Bronchial epithelial cell (primary cell): Measurements from ENCODE around the gene TBC1D4. TPM values are rescaled to one million over a fixed set of nuclear protein-coding genes. Genes with fewer than 3 reads are reported as not detected.

Source experiments
- DNase-seq: peaks from one replicate; pipeline ENCODE4 v3.0.0-alpha.2; 2010; ENCODE audit warnings: low read depth
- FAIRE-seq: peaks from 2 replicates; lab custom pipeline; 2011; peaks lifted over from hg19 to GRCh38; lab: Jason Lieb, UNC
- H3K27me3 ChIP-seq: 2 replicates; pipeline ENCODE4 v1.5.1; 2011; ENCODE audit warnings: low read length; ENCODE audit not compliant: control insufficient read depth, insufficient read depth
- H3K36me3 ChIP-seq: 2 replicates; pipeline ENCODE4 v1.5.1; 2011; ENCODE audit warnings: low read length; ENCODE audit not compliant: control insufficient read depth, insufficient read depth
- H3K4me3 ChIP-seq: 2 replicates; pipeline ENCODE4 v1.5.1; 2011; ENCODE audit warnings: mild to moderate bottlenecking, low read depth, low read length, control low read depth
- CTCF ChIP-seq: IDR thresholded peaks from 2 replicates; pipeline ENCODE4 v1.5.1; 2011; ENCODE audit warnings: mild to moderate bottlenecking, moderate library complexity, low read length, control low read depth, inconsistent platforms; ENCODE audit not compliant: insufficient read depth, severe bottlenecking
- total RNA-seq: library from RNA; depleted of rRNA; stranded (reverse); fragments of >200 nt; gene quantifications from 2 replicates; pipeline ENCODE4 v1.2.1, GENCODE V29; 2014

The TBC1D4 gene
- total RNA-seq, 1 donor from 2014 or later: 10.3 TPM

GRCh38 chr13:75485286-75486062 is 3.5 kb upstream of the TBC1D4 start:
- no peaks in the 10 kb centered on the region for H3K36me3 ChIP-seq
- H3K27me3 ChIP-seq: no peaks in the 10 kb centered on the region
- no peak for TF ChIP-seq CTCF
- no peak overlapping the region for H3K4me3 ChIP-seq
- DNase-seq (peak; percentile 40), FAIRE-seq (no peak)

- TF ChIP-seq CTCF: no peak
- FAIRE-seq (no peak), DNase-seq (no peak)
- H3K4me3 ChIP-seq: peak overlapping the region; percentile 65
- no peaks in the 10 kb centered on the region for H3K36me3 ChIP-seq
- H3K27me3 ChIP-seq: no peaks in the 10 kb centered on the region
Observed at GRCh38 chr13:75482820-75483079, 781 bp upstream of the TBC1D4 start.

GRCh38 chr13:75481176-75482069 is 546 bp downstream of the TBC1D4 start:
- DNase-seq (no peak), FAIRE-seq (no peak)
- no peaks in the 10 kb centered on the region for H3K36me3 ChIP-seq
- peak overlapping the region; percentile 65 for H3K4me3 ChIP-seq
- H3K27me3 ChIP-seq: no peaks in the 10 kb centered on the region
- TF ChIP-seq CTCF: no peak

- no peaks in the 10 kb centered on the region for H3K27me3 ChIP-seq
- no peak for TF ChIP-seq CTCF
- no peak for FAIRE-seq
- no peaks in the 10 kb centered on the region for H3K36me3 ChIP-seq
- H3K4me3 ChIP-seq: peak overlapping the region; percentile 65
- DNase-seq: peak; percentile 74
Observed at GRCh38 chr13:75480671-75481175, 1.2 kb downstream of the TBC1D4 start.

GRCh38 chr13:75479102-75479740 is 2.7 kb downstream of the TBC1D4 start:
- no peak for DNase-seq
- no peak overlapping the region for H3K4me3 ChIP-seq
- FAIRE-seq: no peak

More at GRCh38 chr13:75479102-75479740, 2.7 kb downstream of the TBC1D4 start:
- no peak for TF ChIP-seq CTCF
- Histone ChIP-seq H3K27me3 (no peaks in the 10 kb centered on the region), H3K36me3 (no peaks in the 10 kb centered on the region)
